ENCODE measurements around the gene ZNF714.

The ZNF714 gene

DNA sequence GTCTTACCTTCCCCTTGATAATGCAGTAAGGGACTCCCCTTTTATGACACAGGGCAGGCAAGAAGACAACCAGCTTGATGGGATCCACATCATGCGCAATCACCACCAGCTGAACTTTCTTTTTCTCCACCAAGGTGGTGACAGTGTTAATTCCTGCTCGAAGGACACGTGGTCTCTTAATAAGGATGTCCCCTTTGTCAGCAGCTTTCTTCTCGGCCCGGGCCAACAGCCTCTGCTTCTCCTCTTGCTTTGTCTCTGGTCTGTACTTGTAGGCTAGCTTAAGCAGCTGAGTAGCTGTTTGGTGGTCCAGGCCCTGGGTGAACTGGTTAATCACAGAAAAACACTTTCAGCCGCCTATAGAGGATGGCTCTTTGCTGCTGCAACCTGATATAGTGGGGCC is 67.9 kb downstream of the ZNF714 start:
- Histone ChIP-seq H3K9me3 (ENCODE audit: insufficient read depth, low read length) (peaks cover 28% of the 10 kb centered on the region; the same call in 1 of the 2 replicates), H3K27ac (ENCODE audit: low read depth, low read length) (no peak overlapping the region), H4K20me1 (ENCODE audit: low read depth, low read length) (no peaks in the 10 kb centered on the region), H3K9ac (ENCODE audit: low read length) (no peak overlapping the region), H2AFZ (ENCODE audit: low read depth, low read length, severe bottlenecking) (no peak overlapping the region), H3K79me2 (ENCODE audit: insufficient read depth, low read length) (peaks cover 43% of the 10 kb centered on the region), H3F3A (ENCODE audit: insufficient read depth) (no peaks in the 10 kb centered on the region), H3K4me2 (ENCODE audit: low read depth, low read length, poor library complexity, severe bottlenecking) (no peak overlapping the region), H3K36me3 (ENCODE audit: low read length) (peaks cover 68% of the 10 kb centered on the region), H3K9me2 (replicated peaks; ENCODE audit: insufficient read depth, low read length) (no peaks in the 10 kb centered on the region), H3K4me3 (ENCODE audit: insufficient read depth, low read length, poor library complexity, severe bottlenecking) (no peak overlapping the region), H3K27me3 (ENCODE audit: low read length) (no peaks in the 10 kb centered on the region)
- TF ChIP-seq EZH2phosphoT487 (conservative IDR thresholded peaks at IDR 0.05; ENCODE audit: low read length): no peak
- TF ChIP-seq, protein P1, sequence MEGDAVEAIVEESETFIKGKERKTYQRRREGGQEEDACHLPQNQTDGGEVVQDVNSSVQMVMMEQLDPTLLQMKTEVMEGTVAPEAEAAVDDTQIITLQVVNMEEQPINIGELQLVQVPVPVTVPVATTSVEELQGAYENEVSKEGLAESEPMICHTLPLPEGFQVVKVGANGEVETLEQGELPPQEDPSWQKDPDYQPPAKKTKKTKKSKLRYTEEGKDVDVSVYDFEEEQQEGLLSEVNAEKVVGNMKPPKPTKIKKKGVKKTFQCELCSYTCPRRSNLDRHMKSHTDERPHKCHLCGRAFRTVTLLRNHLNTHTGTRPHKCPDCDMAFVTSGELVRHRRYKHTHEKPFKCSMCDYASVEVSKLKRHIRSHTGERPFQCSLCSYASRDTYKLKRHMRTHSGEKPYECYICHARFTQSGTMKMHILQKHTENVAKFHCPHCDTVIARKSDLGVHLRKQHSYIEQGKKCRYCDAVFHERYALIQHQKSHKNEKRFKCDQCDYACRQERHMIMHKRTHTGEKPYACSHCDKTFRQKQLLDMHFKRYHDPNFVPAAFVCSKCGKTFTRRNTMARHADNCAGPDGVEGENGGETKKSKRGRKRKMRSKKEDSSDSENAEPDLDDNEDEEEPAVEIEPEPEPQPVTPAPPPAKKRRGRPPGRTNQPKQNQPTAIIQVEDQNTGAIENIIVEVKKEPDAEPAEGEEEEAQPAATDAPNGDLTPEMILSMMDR (IDR thresholded peaks at IDR 0.05; ENCODE audit: insufficient read depth, low read length, poor library complexity, severe bottlenecking): no peak

GRCh38 chr19:21151460-21151859 is 69.5 kb downstream of the ZNF714 start:
- Histone ChIP-seq H3K79me2 (ENCODE audit: insufficient read depth, low read length) (peaks cover 48% of the 10 kb centered on the region), H3K9me2 (replicated peaks; ENCODE audit: insufficient read depth, low read length) (no peaks in the 10 kb centered on the region), H3K9ac (ENCODE audit: low read length) (no peak overlapping the region), H3K4me3 (ENCODE audit: insufficient read depth, low read length, poor library complexity, severe bottlenecking) (no peak overlapping the region), H4K20me1 (ENCODE audit: low read depth, low read length) (no peaks in the 10 kb centered on the region), H3K9me3 (ENCODE audit: insufficient read depth, low read length) (peaks cover 23% of the 10 kb centered on the region; the same call in 1 of the 2 replicates), H3K36me3 (ENCODE audit: low read length) (peaks cover 55% of the 10 kb centered on the region), H3K27ac (ENCODE audit: low read depth, low read length) (no peak overlapping the region), H2AFZ (ENCODE audit: low read depth, low read length, severe bottlenecking) (no peak overlapping the region), H3K4me2 (ENCODE audit: low read depth, low read length, poor library complexity, severe bottlenecking) (no peak overlapping the region), H3K27me3 (ENCODE audit: low read length) (no peaks in the 10 kb centered on the region), H3F3A (ENCODE audit: insufficient read depth) (no peaks in the 10 kb centered on the region)
- TF ChIP-seq EZH2phosphoT487 (conservative IDR thresholded peaks at IDR 0.05; ENCODE audit: low read length): no peak
- TF ChIP-seq, protein P1 (IDR thresholded peaks at IDR 0.05; ENCODE audit: insufficient read depth, low read length, poor library complexity, severe bottlenecking): no peak

GRCh38 chr19:21158523-21159135 is 76.6 kb downstream of the ZNF714 start:
- H3K27ac ChIP-seq (ENCODE audit: low read depth, low read length): no peak overlapping the region
- no peaks in the 10 kb centered on the region for H3K9me3 ChIP-seq (ENCODE audit: insufficient read depth, low read length)
- peaks cover 10% of the 10 kb centered on the region; the same call in 1 of the 2 replicates for H3K36me3 ChIP-seq (ENCODE audit: low read length)

More at GRCh38 chr19:21158523-21159135, 76.6 kb downstream of the ZNF714 start:
- Histone ChIP-seq H3F3A (ENCODE audit: insufficient read depth) (no peaks in the 10 kb centered on the region), H3K4me2 (ENCODE audit: low read depth, low read length, poor library complexity, severe bottlenecking) (no peak overlapping the region), H3K79me2 (ENCODE audit: insufficient read depth, low read length) (peaks cover 84% of the 10 kb centered on the region), H3K27me3 (ENCODE audit: low read length) (no peaks in the 10 kb centered on the region), H3K4me3 (ENCODE audit: insufficient read depth, low read length, poor library complexity, severe bottlenecking) (no peak overlapping the region), H3K9me2 (replicated peaks; ENCODE audit: insufficient read depth, low read length) (no peaks in the 10 kb centered on the region), H2AFZ (ENCODE audit: low read depth, low read length, severe bottlenecking) (no peak overlapping the region), H3K9ac (ENCODE audit: low read length) (no peak overlapping the region), H4K20me1 (ENCODE audit: low read depth, low read length) (peaks cover 3% of the 10 kb centered on the region; the same call in 1 of the 2 replicates)
- no peak for TF ChIP-seq EZH2phosphoT487 (conservative IDR thresholded peaks at IDR 0.05; ENCODE audit: low read length)
- TF ChIP-seq, protein P1 (IDR thresholded peaks at IDR 0.05; ENCODE audit: insufficient read depth, low read length, poor library complexity, severe bottlenecking): no peak

Data from SU-DHL-6 (cell line).